Neural cell (in vitro differentiated cells): ENCODE results near the gene IL12RB1. TPM values are rescaled to one million over a fixed set of nuclear protein-coding genes. Genes with fewer than 3 reads are reported as not detected.

Experiments
- H2AFZ ChIP-seq: fragments of 200-600, 300-800 bp; sonication (generic), shearing (Covaris generic); 2 replicates; pipeline ENCODE4 v1.6.0; 2014; ENCODE audit warnings: low read depth, mild to moderate bottlenecking, antibody characterized with exemption, low read length, moderate library complexity
- H3F3A ChIP-seq: fragments of 200-600 bp; shearing (Covaris generic); 2 replicates; pipeline ENCODE4 v1.6.1; 2016; ENCODE audit warnings: mild to moderate bottlenecking, moderate library complexity, mixed read lengths, antibody characterized with exemption, low read length; ENCODE audit not compliant: insufficient read depth, poor library complexity, severe bottlenecking
- H3K27ac ChIP-seq: fragments of 200-600, 300-800 bp; sonication (generic), shearing (Covaris generic); 2 replicates; pipeline ENCODE4 v1.5.1; 2014; ENCODE audit warnings: mild to moderate bottlenecking, low read length, moderate library complexity
- H3K27me3 ChIP-seq: fragments of 300-800, 200-600 bp; sonication (generic), shearing (Covaris generic); 2 replicates; pipeline ENCODE4 v1.6.0; 2014; ENCODE audit warnings: mild to moderate bottlenecking, low read depth, low read length, moderate library complexity; ENCODE audit not compliant: insufficient read depth
- H3K36me3 ChIP-seq: fragments of 300-800, 200-600 bp; sonication (generic), shearing (Covaris generic); 2 replicates; pipeline ENCODE4 v1.5.1; 2014; ENCODE audit warnings: mild to moderate bottlenecking, antibody characterized with exemption, low read length, moderate library complexity; ENCODE audit not compliant: insufficient read depth
- H3K4me2 ChIP-seq: fragments of 300-800, 200-600 bp; sonication (generic), shearing (Covaris generic); 2 replicates; pipeline ENCODE4 v1.6.0; 2014; ENCODE audit warnings: mild to moderate bottlenecking, low read length
- H3K4me3 ChIP-seq: fragments of 300-800, 200-600 bp; sonication (generic), shearing (Covaris generic); 2 replicates; pipeline ENCODE4 v1.5.1; 2014; ENCODE audit warnings: mild to moderate bottlenecking, low read length, moderate library complexity
- H3K79me2 ChIP-seq: fragments of 200-600 bp; shearing (Covaris generic); replicated peaks from 2 replicates; pipeline ENCODE4 v1.6.0; 2014; ENCODE audit warnings: mild to moderate bottlenecking, low read length, moderate library complexity; ENCODE audit not compliant: insufficient read depth
- H3K9ac ChIP-seq: fragments of 300-800, 200-600 bp; sonication (generic), shearing (Covaris generic); 2 replicates; pipeline ENCODE4 v1.6.1; 2016; ENCODE audit warnings: mild to moderate bottlenecking, low read length, mixed read lengths
- H3K9me2 ChIP-seq: fragments of 200-600 bp; shearing (Covaris generic); 2 replicates; pipeline ENCODE4 v1.6.1; 2016; ENCODE audit warnings: mild to moderate bottlenecking, low read length, mixed read lengths; ENCODE audit not compliant: insufficient read depth
- H3K9me3 ChIP-seq: fragments of 200-600, 300-800 bp; sonication (generic), shearing (Covaris generic); 2 replicates; pipeline ENCODE4 v1.6.1; 2016; ENCODE audit warnings: mild to moderate bottlenecking, mixed run types, low read length, moderate library complexity, mixed read lengths
- H4K20me1 ChIP-seq: fragments of 200-600 bp; shearing (Covaris generic); 2 replicates; pipeline ENCODE4 v1.6.1; 2016; ENCODE audit warnings: mild to moderate bottlenecking, mixed run types; ENCODE audit not compliant: insufficient read depth
- EZH2 ChIP-seq: fragments of 200-600, 300-800 bp; shearing (Covaris generic), sonication (generic); IDR thresholded peaks from 2 replicates; pipeline ENCODE4 v1.6.1; 2014; ENCODE audit warnings: antibody characterized with exemption, low read length, borderline replicate concordance, mild to moderate bottlenecking; ENCODE audit not compliant: insufficient read depth, poor library complexity, severe bottlenecking
- POLR2AphosphoS5 ChIP-seq: IDR thresholded peaks from 2 replicates; pipeline ENCODE4 v1.6.1; 2012
- RAD21 ChIP-seq: fragments of 450-650 bp; conservative IDR thresholded peaks from 2 replicates; pipeline ENCODE4 v1.6.1; 2014; ENCODE audit warnings: antibody characterized with exemption, mild to moderate bottlenecking, moderate library complexity
- SMC3 ChIP-seq: fragments of 450-650 bp; conservative IDR thresholded peaks from 2 replicates; pipeline ENCODE4 v1.6.1; 2014; ENCODE audit warnings: antibody characterized with exemption, mild to moderate bottlenecking, moderate library complexity; ENCODE audit not compliant: poor library complexity
- polyA plus RNA-seq: library from polyadenylated mRNA; depleted of rRNA; stranded (reverse); fragments of >200 nt; gene quantifications from 2 replicates; pipeline ENCODE4 v1.2.3, GENCODE V29; 2014
- TF ChIP-seq, protein P1 (sequence below): fragments of 450-650 bp; IDR thresholded peaks from 2 replicates; pipeline ENCODE4 v1.5.1; 2014; ENCODE audit warnings: antibody characterized with exemption, mild to moderate bottlenecking, moderate library complexity; ENCODE audit not compliant: poor library complexity, severe bottlenecking
- TF ChIP-seq, protein P2 (sequence below): IDR thresholded peaks from 2 replicates; pipeline ENCODE4 v1.6.1; 2012; ENCODE audit warnings: borderline replicate concordance

IL12RB1 gene
- polyA plus RNA-seq, 1 donor from 2014 or later = not detected

DNA sequence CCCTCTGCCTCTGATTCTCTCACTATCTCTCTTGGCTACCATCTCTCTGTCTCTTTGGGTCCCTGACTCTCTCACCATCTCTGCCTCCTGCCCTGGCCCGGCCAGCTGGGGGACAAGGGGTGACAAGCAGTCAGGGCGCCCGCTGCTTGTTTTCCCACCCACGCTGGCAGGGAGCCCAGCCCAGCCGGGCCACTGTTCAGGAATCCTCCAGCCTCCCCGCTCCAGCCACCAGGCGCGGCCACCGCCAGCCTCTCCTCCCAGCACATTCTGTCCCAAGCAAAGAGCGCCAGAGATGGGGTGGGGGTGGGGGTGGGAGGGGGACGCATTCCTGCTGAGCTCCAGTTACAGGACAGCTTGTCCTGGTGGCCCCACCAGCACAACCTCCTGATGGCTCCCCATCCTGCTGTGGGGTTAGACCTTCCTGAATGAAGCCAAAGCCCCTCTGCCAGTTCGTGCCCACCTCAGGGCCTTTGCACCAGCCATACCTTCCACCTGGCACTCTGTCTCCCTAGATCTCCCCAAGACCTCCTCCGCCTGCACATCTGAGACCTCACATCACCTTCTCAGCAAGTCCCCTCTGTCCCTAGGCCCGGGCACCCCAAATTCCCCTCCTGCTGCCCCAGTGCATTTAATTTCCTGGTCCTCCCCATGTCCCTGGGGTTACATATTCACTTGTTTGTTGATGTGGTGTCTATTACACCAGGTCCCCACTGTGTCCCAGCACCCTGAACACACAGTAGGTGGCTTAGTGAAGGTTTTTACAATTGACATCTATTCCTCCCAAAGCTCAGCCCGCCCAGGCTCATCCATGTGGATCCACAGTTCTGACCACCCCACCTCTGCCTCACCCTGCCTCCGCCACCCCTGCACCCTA, 66.3 kb downstream of the IL12RB1 start:
- Histone ChIP-seq H3K27me3 (no peaks in the 10 kb centered on the region), H3K27ac (no peak overlapping the region), H3K4me3 (no peak overlapping the region), H3K9me2 (no peaks in the 10 kb centered on the region), H3K9ac (no peak overlapping the region), H3K36me3 (no peaks in the 10 kb centered on the region), H3F3A (no peaks in the 10 kb centered on the region), H2AFZ (no peak overlapping the region), H3K79me2 (no peaks in the 10 kb centered on the region), H3K4me2 (no peak overlapping the region), H3K9me3 (no peaks in the 10 kb centered on the region), H4K20me1 (no peaks in the 10 kb centered on the region)
- TF ChIP-seq RAD21 (no peak), SMC3 (no peak), EZH2 (no peak), POLR2AphosphoS5 (no peak)
- TF ChIP-seq, protein P1, sequence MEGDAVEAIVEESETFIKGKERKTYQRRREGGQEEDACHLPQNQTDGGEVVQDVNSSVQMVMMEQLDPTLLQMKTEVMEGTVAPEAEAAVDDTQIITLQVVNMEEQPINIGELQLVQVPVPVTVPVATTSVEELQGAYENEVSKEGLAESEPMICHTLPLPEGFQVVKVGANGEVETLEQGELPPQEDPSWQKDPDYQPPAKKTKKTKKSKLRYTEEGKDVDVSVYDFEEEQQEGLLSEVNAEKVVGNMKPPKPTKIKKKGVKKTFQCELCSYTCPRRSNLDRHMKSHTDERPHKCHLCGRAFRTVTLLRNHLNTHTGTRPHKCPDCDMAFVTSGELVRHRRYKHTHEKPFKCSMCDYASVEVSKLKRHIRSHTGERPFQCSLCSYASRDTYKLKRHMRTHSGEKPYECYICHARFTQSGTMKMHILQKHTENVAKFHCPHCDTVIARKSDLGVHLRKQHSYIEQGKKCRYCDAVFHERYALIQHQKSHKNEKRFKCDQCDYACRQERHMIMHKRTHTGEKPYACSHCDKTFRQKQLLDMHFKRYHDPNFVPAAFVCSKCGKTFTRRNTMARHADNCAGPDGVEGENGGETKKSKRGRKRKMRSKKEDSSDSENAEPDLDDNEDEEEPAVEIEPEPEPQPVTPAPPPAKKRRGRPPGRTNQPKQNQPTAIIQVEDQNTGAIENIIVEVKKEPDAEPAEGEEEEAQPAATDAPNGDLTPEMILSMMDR = no peak
- TF ChIP-seq, protein P2, sequence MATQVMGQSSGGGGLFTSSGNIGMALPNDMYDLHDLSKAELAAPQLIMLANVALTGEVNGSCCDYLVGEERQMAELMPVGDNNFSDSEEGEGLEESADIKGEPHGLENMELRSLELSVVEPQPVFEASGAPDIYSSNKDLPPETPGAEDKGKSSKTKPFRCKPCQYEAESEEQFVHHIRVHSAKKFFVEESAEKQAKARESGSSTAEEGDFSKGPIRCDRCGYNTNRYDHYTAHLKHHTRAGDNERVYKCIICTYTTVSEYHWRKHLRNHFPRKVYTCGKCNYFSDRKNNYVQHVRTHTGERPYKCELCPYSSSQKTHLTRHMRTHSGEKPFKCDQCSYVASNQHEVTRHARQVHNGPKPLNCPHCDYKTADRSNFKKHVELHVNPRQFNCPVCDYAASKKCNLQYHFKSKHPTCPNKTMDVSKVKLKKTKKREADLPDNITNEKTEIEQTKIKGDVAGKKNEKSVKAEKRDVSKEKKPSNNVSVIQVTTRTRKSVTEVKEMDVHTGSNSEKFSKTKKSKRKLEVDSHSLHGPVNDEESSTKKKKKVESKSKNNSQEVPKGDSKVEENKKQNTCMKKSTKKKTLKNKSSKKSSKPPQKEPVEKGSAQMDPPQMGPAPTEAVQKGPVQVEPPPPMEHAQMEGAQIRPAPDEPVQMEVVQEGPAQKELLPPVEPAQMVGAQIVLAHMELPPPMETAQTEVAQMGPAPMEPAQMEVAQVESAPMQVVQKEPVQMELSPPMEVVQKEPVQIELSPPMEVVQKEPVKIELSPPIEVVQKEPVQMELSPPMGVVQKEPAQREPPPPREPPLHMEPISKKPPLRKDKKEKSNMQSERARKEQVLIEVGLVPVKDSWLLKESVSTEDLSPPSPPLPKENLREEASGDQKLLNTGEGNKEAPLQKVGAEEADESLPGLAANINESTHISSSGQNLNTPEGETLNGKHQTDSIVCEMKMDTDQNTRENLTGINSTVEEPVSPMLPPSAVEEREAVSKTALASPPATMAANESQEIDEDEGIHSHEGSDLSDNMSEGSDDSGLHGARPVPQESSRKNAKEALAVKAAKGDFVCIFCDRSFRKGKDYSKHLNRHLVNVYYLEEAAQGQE = no peak

DNA sequence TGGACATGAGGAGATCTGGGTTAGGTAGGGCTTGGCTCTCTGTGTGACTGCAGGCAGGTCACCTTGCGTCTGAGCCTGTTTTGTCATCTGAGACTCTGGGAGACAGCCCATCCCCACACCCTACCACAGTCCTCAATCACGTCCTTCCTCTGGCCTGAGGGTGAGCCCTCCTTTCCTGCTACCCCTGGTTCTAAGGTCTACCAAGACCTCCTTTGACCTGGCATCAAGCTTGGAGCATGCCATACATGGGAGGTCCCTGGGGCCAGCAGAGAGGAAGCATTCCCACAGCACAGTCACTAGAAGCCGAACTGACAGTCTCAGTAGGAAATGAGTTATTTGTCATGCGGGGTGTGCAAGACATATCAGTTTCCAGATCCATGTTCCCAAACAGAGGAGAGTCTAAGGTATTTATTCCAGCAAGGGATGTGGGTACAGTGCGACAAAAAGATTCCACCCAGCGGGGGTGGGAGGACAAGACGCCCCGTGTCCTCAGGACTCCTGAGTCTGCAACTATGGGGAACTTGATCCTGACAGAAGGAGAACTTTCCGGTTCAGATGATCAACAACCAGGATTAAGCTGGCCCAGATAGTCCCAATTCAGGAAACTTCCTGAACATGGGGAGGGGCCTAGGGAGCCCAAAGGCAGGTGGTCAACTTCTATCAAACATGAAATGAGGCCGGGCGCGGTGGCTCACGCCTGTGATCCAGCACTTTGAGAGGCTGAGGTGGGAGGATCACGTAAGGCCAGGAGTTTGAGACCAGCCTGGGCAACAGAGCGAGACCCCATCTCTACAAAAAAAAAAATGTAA, 69.3 kb downstream of the IL12RB1 start:
- TF ChIP-seq POLR2AphosphoS5 = no peak
- Histone ChIP-seq H3K27me3 (no peaks in the 10 kb centered on the region), H3K36me3 (no peaks in the 10 kb centered on the region), H2AFZ (no peak overlapping the region), H3K9me2 (no peaks in the 10 kb centered on the region), H3K9me3 (no peaks in the 10 kb centered on the region), H3K79me2 (no peaks in the 10 kb centered on the region), H3K4me2 (no peak overlapping the region), H3F3A (no peaks in the 10 kb centered on the region), H3K27ac (no peak overlapping the region), H3K9ac (no peak overlapping the region), H4K20me1 (no peaks in the 10 kb centered on the region), H3K4me3 (no peak overlapping the region)
